NOMO-1 treated with dmso at 0.1 percent for 144 hours (cell line): ENCODE data around the gene RALB.
A peak's percentile ranks its signal among the peaks of the same experiment; 100 is the strongest.
"Not testable (repeated sequence)": the region's sequence is repeated elsewhere in the genome, so short reads cannot be mapped to it uniquely, and the experiment has no call there.

Experiments
- DNase-seq: peaks from one replicate; lab custom pipeline; 2025; ENCODE audit not compliant: unreplicated experiment; lab: John Stamatoyannopoulos, UW

Gene RALB

DNA sequence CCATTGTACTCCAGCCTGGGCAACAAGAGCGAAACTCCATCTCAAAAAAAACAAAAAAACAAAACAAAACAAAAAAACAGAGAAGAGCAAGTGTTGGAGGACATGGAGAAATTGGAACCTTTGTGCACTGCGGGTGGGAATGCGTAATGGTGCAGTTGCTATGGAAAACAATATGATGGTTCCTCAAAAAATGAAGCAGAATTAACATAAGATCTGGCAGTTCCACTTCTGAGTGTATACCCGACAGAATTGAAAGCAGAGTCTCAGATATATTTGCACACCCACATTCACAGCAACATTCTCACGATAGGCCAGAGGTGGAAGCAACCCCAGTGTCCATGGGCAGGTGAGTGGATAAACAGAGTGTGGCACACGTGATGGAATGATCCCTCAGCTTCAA, 11.0 kb upstream of the RALB start:
- DNase-seq = no peak

DNA sequence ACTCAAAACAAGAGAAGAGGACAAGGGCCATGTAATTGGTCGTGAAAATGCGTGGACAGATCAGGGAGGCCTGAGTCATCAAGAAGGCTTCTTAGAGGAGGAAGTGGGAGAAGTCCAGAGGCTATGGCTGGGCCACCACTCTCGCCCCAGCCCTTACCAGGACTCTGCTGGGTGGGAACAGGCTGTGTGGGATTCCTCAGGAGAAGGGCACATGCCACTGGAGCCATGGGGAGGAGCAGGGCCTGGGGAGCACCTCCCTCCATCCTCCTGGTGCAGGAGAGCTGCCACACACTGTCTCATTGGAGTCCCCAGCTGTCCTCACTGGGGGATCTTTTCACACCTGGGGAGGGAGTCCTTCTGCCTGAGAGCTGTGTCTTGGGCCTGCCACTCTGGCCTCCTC, 9.4 kb upstream of the RALB start:
- DNase-seq = peak; percentile 12

DNA sequence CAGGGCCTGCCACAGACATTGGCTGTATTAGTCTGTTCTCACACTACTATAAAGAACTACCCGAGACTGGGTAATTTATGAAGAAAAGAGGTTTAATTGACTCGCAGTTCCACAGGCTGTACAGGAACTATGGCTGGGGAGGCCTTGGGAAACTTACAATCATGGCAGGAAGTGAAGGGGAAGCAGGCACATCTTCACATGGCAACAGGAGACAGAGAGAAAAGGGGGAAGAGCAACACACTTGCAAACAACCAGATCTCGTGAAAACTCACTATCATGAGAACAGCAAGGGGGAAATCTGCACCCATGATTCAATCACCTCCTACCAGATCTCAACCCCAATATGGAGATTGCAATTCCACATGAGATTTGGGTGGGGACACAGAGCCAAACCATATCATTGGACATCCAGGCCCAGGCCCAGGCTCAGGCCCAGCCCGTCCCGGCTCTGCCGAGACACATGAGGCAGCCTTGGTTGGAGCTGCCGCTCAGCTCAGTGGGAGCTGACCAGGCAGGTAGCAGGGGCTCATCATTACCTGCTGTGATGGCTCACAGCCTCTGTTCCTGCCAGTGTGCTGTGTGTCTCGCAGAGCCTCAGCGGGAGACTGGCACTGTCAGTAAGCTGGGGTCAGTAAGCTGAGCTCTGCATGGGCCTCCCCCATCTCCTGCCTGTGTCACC, 8.6 kb upstream of the RALB start:
- no peak for DNase-seq

DNA sequence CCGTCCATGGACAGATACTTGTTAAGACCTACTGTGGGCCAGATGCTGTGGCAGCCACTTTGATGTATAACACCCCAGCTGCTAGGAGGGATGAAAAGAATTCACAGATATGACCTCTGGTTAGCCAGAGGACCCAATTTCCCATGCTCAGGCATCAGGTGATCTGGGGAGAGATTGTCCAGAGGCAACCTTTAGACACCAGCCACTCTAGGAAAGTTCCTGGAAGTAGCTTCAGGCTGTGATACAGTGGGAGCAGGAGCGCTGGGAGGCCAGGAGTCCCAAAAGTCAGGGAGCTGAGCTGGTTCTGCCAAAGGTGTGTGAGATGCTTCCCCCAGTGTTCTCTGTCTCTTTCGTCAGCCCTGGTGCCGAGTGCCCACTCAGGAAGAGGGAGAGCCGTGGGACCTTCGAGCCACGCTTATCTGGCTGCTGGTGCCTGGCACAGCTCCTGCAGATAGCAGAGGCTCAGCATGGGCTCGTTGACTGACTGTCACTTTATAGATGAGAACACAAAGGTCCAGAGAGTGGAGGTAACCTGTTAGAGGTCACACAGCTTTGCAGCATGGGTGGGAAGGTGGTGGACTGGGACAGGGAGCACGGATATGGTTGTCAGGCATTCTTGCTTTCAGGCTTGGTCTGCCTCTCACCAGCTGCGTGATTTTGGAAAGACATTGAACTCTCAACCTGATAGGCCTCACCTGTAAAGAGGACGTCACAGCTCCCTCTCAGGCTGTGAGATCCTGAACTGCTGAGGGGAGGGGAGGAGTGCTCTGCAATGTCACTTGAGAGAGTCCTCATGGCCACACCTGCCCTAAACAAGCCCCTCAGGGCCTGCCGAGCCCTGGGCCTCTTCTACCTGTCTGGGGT, 7.8 kb upstream of the RALB start:
- DNase-seq = no peak

DNA sequence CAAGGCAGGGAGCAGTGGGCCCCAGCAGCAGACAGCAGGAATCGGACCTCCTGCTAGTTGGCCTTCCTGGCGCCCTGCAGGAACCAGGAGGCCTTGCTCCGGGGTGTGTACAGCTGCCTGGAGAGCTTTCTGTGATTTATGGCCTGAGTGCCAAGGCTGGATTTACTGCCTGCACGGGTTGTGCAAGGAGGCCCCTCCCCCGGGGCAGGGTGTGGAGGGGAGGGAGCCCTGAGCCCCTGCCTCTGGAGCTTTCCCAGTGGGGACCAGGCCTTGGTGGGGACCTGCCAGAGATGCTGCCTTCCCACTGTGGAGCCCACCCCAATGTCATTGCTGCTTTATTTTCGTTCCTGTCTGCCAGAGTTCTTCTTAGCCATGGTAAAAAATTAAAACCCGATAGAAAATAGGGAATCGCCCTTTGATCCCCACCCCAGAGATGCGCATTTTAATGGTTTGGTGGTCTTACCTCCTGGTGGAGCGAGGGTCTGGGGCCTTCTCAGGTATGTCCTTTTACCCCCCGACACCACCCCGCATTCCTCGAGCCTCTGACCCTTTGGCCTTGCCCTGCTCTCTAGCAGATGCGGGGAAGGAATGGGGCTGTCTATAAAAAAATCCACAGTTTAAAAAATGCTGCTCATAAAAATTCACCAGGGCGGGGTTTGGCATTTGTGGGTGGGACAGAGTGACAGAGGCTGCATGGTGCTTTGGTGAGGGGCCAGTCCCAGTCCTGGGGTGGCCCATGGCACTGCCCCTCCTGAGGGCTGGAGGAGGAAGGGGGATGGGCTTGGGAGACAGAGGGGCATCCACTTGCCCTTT, 6.9 kb upstream of the RALB start:
- DNase-seq = peak; percentile 33

DNA sequence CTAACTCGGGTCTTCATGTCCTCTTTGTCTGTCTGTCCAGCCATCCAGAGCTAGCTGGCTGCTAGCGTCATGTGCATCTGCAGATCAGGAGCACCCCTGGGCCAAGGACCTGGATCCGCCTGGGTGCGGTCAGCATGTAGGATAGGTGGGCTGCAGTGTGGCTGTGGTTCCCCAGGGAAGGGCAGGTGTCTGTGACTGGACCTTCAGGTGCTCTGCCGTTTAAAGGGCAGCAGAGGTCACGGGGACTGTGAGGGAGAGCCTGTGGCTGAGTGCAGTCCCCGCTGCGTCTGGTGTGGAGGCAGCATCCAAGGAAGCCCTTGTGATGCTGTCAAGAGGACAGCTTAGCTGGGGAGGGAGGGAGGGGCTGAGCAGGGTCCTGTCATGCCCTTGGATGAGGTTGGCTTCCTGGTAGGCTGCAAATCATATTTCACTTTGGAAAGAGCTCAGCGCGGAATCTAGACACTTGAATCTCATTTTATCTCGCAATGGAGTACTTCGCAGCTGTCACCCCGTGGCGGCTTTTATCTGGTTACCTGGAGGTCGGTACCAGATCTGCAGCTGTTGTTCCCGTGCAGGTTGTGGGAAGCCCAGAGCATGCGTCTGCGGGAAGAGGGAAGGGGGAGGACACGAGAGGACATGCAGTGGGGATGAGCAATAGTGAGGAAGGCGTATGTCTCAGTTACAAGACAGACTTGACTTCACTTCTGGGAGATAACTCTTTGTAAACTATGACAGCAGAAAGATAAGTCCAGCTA, 5.9 kb upstream of the RALB start:
- DNase-seq = no peak

GRCh38 chr2:120247851-120248250, 4.8 kb upstream of the RALB start:
- no peak for DNase-seq

DNA sequence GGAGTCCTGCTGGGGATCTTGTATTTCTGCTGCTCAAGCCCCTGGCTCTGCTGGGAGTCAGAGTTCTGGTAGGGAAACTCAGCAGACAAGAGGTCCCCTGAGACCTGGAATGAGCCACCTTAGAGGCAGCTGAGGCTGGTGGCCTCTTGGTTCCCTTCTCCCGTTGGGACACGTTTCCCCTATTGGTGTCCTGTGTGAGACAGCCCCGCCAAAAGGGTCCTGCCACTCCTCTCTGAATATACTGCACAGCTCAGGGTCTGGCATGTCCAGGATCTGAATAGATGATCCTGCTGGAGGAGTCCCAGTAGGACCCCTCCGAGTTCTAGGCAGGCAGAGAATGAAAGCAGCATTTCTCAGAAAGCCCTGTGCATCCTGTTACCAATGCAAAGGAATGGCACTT, 2.0 kb upstream of the RALB start:
- no peak for DNase-seq

DNA sequence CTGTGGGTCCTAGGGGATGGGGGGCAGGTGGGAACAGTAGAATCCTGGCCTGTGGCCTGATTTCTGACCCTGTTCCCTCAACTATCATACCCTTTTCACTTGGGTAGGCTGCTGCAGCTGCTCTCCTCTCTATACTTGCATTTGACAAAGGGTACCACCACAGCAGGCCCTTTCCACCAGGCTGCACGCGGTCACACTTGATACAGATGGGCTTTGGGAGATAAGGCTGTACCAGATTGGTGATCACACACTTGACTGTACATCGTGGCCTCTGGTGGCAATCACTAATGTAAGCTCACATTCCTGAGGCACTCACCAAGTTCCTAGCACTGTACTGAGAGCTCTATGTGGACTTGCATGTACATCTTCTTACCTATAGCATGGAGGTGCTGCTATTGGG, 1.6 kb upstream of the RALB start:
- no peak for DNase-seq

DNA sequence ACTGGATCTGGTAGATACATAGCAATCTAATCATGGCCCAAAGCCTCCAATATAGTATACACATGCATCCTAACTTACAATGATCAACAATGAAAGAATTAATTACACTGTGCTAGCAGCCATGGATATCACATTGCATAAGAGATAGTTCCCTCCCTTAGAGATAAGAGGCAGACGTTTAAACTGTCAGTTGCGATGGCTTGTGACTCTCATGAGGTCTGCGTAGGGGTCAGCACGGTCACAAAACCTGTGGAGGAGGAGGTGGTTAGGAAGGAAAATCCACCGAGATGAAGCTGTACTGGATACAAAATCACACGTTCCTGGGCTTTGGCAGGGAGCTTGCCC, 800 bp upstream of the RALB start:
- DNase-seq = no peak

- peak; percentile 83 for DNase-seq
Measured at GRCh38 chr2:120253021-120253882, 600 bp downstream of the RALB start.

GRCh38 chr2:120254178-120254577, 1.5 kb downstream of the RALB start:
- DNase-seq = no peak

- no peak for DNase-seq
Measured at GRCh38 chr2:120255071-120255470, 2.4 kb downstream of the RALB start.

- DNase-seq = no peak
Measured at GRCh38 chr2:120255986-120256650, 3.5 kb downstream of the RALB start.

DNA sequence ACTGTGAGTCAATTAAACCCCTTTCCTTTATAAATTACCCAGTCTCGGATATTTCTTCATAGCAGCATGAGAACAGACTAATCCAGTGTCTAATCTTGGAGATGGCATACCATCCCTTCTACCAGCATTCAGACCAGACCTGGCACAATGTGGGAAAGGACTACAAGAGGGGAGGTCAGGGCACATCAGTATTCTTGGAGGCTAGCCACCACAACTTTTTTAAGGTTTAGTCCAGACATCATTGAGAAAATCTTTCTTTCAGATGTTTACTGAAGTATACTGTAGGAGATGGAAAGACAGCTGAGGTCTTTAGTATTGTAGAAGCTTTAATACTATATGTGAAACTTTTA, 4.0 kb downstream of the RALB start:
- no peak for DNase-seq

DNA sequence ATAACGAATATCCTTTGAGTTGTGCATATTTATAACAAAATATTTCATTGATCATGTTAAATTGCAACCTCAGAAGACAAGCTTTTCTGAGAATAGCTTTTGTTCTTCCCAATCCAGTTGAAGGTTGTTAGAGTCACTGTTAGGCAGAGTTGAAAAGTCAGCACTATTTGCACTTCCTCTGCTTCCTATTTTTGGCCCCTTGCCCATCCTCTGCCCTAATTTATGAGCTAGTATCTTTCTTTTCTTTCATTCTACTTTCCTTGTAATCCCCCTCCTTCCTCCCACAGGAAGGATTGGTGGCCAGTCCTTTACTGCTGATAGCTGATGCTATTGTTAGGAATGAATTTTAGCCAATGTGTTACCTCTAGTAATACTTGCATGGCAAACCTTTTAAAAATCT, 4.9 kb downstream of the RALB start:
- peak; percentile 7 for DNase-seq

- DNase-seq = no peak
Measured at GRCh38 chr2:120258196-120258595, 5.5 kb downstream of the RALB start.

GRCh38 chr2:120259939-120260338, 7.3 kb downstream of the RALB start:
- DNase-seq = not testable (repeated sequence)

DNA sequence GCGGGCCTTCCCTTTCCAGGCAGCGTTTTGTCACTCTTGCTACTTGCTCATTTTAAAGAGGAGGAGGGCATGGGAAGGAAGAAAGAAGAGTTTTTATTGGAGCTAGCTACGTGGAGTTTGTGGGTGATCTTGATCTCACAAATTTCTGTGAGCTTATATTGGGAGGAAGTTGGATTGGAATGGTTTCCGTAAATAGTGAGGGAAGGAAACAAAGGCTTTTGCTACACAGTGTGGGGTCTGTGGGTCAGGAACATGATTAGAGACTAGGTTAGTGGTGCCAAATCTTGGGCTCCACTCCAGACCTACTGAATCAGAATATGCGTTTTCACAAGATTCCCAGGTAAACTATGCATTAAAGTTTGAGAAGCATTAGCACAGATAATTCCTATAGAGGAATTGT, 8.1 kb downstream of the RALB start:
- DNase-seq = no peak
